H9 (cell line): ENCODE data around the gene LDB2. TPM values are rescaled to one million over a fixed set of nuclear protein-coding genes. Genes with fewer than 3 reads are reported as not detected.

ENCODE experiments used
- DNase-seq: peaks from one replicate; pipeline ENCODE4 v3.0.0-alpha.2; 2017
- H2AFZ ChIP-seq: one replicate; pipeline ENCODE4 v1.6.1; 2013; ENCODE audit warnings: mild to moderate bottlenecking, low read length, control low read depth, moderate library complexity
- H2AK5ac ChIP-seq: 2 replicates; pipeline ENCODE4 v1.6.1; 2013; ENCODE audit warnings: low read length, control low read depth, mixed read lengths; ENCODE audit not compliant: insufficient read length
- H2BK120ac ChIP-seq: one replicate; pipeline ENCODE4 v1.6.1; 2013; ENCODE audit warnings: low read depth, mild to moderate bottlenecking, low read length, control low read depth, inconsistent platforms; ENCODE audit not compliant: poor library complexity, severe bottlenecking
- H2BK12ac ChIP-seq: 2 replicates; pipeline ENCODE4 v1.6.1; 2013; ENCODE audit warnings: low read length, control low read depth, mixed read lengths, low read depth; ENCODE audit not compliant: insufficient read length
- H2BK15ac ChIP-seq: 2 replicates; pipeline ENCODE4 v1.6.1; 2013; ENCODE audit warnings: low read depth, low read length, control low read depth
- H2BK20ac ChIP-seq: one replicate; pipeline ENCODE4 v1.6.1; 2013; ENCODE audit warnings: low read depth, mild to moderate bottlenecking, low read length, control low read depth, inconsistent platforms; ENCODE audit not compliant: poor library complexity, severe bottlenecking
- H2BK5ac ChIP-seq: 2 replicates; pipeline ENCODE4 v1.6.1; 2013; ENCODE audit warnings: low read length, control low read depth, mixed read lengths; ENCODE audit not compliant: insufficient read length
- H3K14ac ChIP-seq: 2 replicates; pipeline ENCODE4 v1.6.1; 2013; ENCODE audit warnings: low read length, control low read depth; ENCODE audit not compliant: insufficient read depth
- H3K18ac ChIP-seq: 2 replicates; pipeline ENCODE4 v1.6.1; 2013; ENCODE audit warnings: low read depth, mild to moderate bottlenecking, mixed read lengths, low read length, control low read depth; ENCODE audit not compliant: insufficient read length
- H3K23ac ChIP-seq: 2 replicates; pipeline ENCODE4 v1.6.1; 2013; ENCODE audit warnings: low read length, control low read depth, mixed read lengths, low read depth; ENCODE audit not compliant: insufficient read length
- H3K23me2 ChIP-seq: 2 replicates; pipeline ENCODE4 v1.6.1; 2013; ENCODE audit warnings: low read depth, mild to moderate bottlenecking, mixed read lengths, low read length, control low read depth; ENCODE audit not compliant: insufficient read length, poor library complexity, severe bottlenecking
- H3K27ac ChIP-seq: 2 replicates; pipeline ENCODE4 v1.5.1; 2013; ENCODE audit warnings: low read length, control low read depth, mixed read lengths, low read depth; ENCODE audit not compliant: insufficient read length
- H3K27me3 ChIP-seq: 2 replicates; pipeline ENCODE4 v1.6.1; 2013; ENCODE audit warnings: low read length, control low read depth, inconsistent platforms; ENCODE audit not compliant: insufficient read depth
- H3K4ac ChIP-seq: 2 replicates; pipeline ENCODE4 v1.6.1; 2013; ENCODE audit warnings: low read depth, mild to moderate bottlenecking, control low read depth, inconsistent platforms, low read length, moderate library complexity
- H3K4me1 ChIP-seq: 2 replicates; pipeline ENCODE4 v1.6.1; 2013; ENCODE audit warnings: low read length, control low read depth, inconsistent platforms; ENCODE audit not compliant: insufficient read depth
- H3K4me2 ChIP-seq: 2 replicates; pipeline ENCODE4 v1.6.1; 2013; ENCODE audit warnings: low read length, control low read depth, mixed read lengths; ENCODE audit not compliant: insufficient read length, insufficient read depth
- H3K56ac ChIP-seq: 2 replicates; pipeline ENCODE4 v1.6.1; 2013; ENCODE audit warnings: low read depth, mild to moderate bottlenecking, mixed read lengths, low read length, control low read depth; ENCODE audit not compliant: insufficient read length
- H3K79me1 ChIP-seq: 2 replicates; pipeline ENCODE4 v1.6.1; 2013; ENCODE audit warnings: low read depth, mild to moderate bottlenecking, moderate library complexity, low read length, control low read depth, inconsistent platforms; ENCODE audit not compliant: insufficient read depth, poor library complexity, severe bottlenecking
- H3K79me2 ChIP-seq: 2 replicates; pipeline ENCODE4 v1.6.1; 2013; ENCODE audit warnings: low read length, control low read depth, inconsistent platforms; ENCODE audit not compliant: insufficient read depth
- H3K9ac ChIP-seq: 2 replicates; pipeline ENCODE4 v1.6.1; 2013; ENCODE audit warnings: low read length, control low read depth, mixed read lengths; ENCODE audit not compliant: insufficient read length; ENCODE audit errors: extremely low read depth
- H3K9me3 ChIP-seq: one replicate; pipeline ENCODE4 v1.6.1; 2013; ENCODE audit warnings: low read depth, low read length, inconsistent platforms; ENCODE audit not compliant: control insufficient read depth
- H3T11ph ChIP-seq: one replicate; pipeline ENCODE4 v1.6.1; 2013; ENCODE audit warnings: mild to moderate bottlenecking, low read length, control low read depth, inconsistent platforms
- H4K20me1 ChIP-seq: one replicate; pipeline ENCODE4 v1.6.1; 2013; ENCODE audit not compliant: control insufficient read depth, insufficient read length, insufficient read depth
- H4K5ac ChIP-seq: 2 replicates; pipeline ENCODE4 v1.6.1; 2013; ENCODE audit warnings: low read depth, mild to moderate bottlenecking, mixed read lengths, low read length, control low read depth; ENCODE audit not compliant: insufficient read length
- H4K8ac ChIP-seq: replicated peaks from 2 replicates; pipeline ENCODE4 v1.6.1; 2013; ENCODE audit warnings: low read length, control low read depth, mixed read lengths, low read depth; ENCODE audit not compliant: insufficient read length
- H4K91ac ChIP-seq: 2 replicates; pipeline ENCODE4 v1.6.1; 2013; ENCODE audit warnings: low read depth, mild to moderate bottlenecking, moderate library complexity, mixed read lengths, low read length, control low read depth; ENCODE audit not compliant: insufficient read length
- H3K27ac Mint-ChIP-seq, 3 experiments: 2 replicates in 2 of 3; 3 replicates in 1 of 3; pipeline ENCODE4 v1.8.0; 2020 to 2021; ENCODE audit warnings: mixed read lengths in 3 of 3, mild to moderate bottlenecking in 1 of 3, moderate library complexity in 1 of 3
- H3K27me3 Mint-ChIP-seq: 2 replicates; pipeline ENCODE4 v1.8.0; 2021; ENCODE audit warnings: low read depth, mild to moderate bottlenecking, moderate library complexity, mixed read lengths
- H3K36me3 Mint-ChIP-seq, 3 experiments: 2 replicates in 2 of 3; 3 replicates in 1 of 3; pipeline ENCODE4 v1.8.0; 2020 to 2021; ENCODE audit warnings: low read depth in 3 of 3, mixed read lengths in 3 of 3; ENCODE audit not compliant: insufficient read depth in 1 of 3
- H3K4me1 Mint-ChIP-seq, 2 experiments: 2 replicates each; pipeline ENCODE4 v1.8.0; 2020; ENCODE audit warnings: mixed read lengths in 2 of 2
- H3K4me3 Mint-ChIP-seq, 2 experiments: 2 replicates in 1 of 2; 3 replicates in 1 of 2; pipeline ENCODE4 v1.8.0; 2020 to 2021; ENCODE audit warnings: mild to moderate bottlenecking in 2 of 2, mixed read lengths in 2 of 2, moderate library complexity in 1 of 2
- H3K9me3 Mint-ChIP-seq, 2 experiments: 2 replicates in 1 of 2; 3 replicates in 1 of 2; pipeline ENCODE4 v1.8.0; 2020; ENCODE audit warnings: mild to moderate bottlenecking in 2 of 2, mixed read lengths in 2 of 2, moderate library complexity in 1 of 2
- CTCF ChIP-seq: fragments of 200-600 bp; sonication (generic); conservative IDR thresholded peaks from 3 replicates; pipeline ENCODE4 v1.8.0; 2021; ENCODE audit warnings: antibody characterized with exemption, mild to moderate bottlenecking
- WGBS: extraction: QIAGEN DNeasy Blood & Tissue Kit; methylation state at CpG from one replicate; pipeline ENCODE4 v1.1.7; 2013; ENCODE audit warnings: missing lambda C conversion rate, low lambda C conversion rate, mixed read lengths; ENCODE audit not compliant: insufficient read length; ENCODE audit errors: extremely low coverage; 5-methylcytosine and 5-hydroxymethylcytosine counted together
- total RNA-seq: library from RNA; stranded (reverse); gene quantifications from 2 replicates; pipeline ENCODE4 v1.2.1, GENCODE V29; 2021

The LDB2 gene
- total RNA-seq, 1 experiment from 2014 or later = 22.5 TPM

- no peaks in the 10 kb centered on the region for H3K79me1 ChIP-seq
- no peaks in the 10 kb centered on the region for H3K9me3 ChIP-seq
- no peak overlapping the region for H3K4ac ChIP-seq
- no peak overlapping the region for H3K4me2 ChIP-seq
- no peak overlapping the region for H2BK15ac ChIP-seq
- H3K23me2 ChIP-seq = no peaks in the 10 kb centered on the region
- H2AK5ac ChIP-seq = no peak overlapping the region
- no peak overlapping the region for H3K27ac ChIP-seq
- H3K18ac ChIP-seq = no peak overlapping the region
- Mint-ChIP-seq H3K9me3 (no peaks in the 10 kb centered on the region), H3K27ac (no peak overlapping the region), H3K4me1 (peaks cover 32 to 33% of the 10 kb centered on the region in 2 experiments), H3K4me3 (no peak overlapping the region), H3K36me3 (peaks cover 6 to 13% (median 10%) of the 10 kb centered on the region in 3 experiments; a peak in 5 of 7 replicates), H3K27me3 (no peaks in the 10 kb centered on the region)
- no peak overlapping the region for H3K14ac ChIP-seq
- WGBS = no CpG with 5 or more reads among the region's 8 CpGs
- H2BK5ac ChIP-seq = no peak overlapping the region
- H3K9ac ChIP-seq = no peak overlapping the region
- H3K79me2 ChIP-seq = no peaks in the 10 kb centered on the region
- no peaks in the 10 kb centered on the region for H4K20me1 ChIP-seq
- no peak overlapping the region for H4K91ac ChIP-seq
- H3T11ph ChIP-seq = no peak overlapping the region
- H3K23ac ChIP-seq = no peak overlapping the region
- H4K5ac ChIP-seq = no peak overlapping the region
- H2BK120ac ChIP-seq = no peak overlapping the region
- peaks cover 5% of the 10 kb centered on the region; the same call in 1 of the 2 replicates for H3K4me1 ChIP-seq
- H3K56ac ChIP-seq = no peak overlapping the region
- H2AFZ ChIP-seq = no peak overlapping the region
- TF ChIP-seq CTCF = no peak
- no peak for DNase-seq
- no peak overlapping the region for H2BK12ac ChIP-seq
- H4K8ac ChIP-seq = no peak overlapping the region
- no peak overlapping the region for H2BK20ac ChIP-seq
- H3K27me3 ChIP-seq = no peaks in the 10 kb centered on the region
Measured at GRCh38 chr4:16758816-16759215, 139.6 kb downstream of the LDB2 start.
